Measurements from ENCODE around the gene DGKB. TPM values are rescaled to one million over a fixed set of nuclear protein-coding genes. Genes with fewer than 3 reads are reported as not detected.

The DGKB gene
- polyA plus RNA-seq, 4 donors: 0.19 to 0.31 TPM; not detected in 2

DNA sequence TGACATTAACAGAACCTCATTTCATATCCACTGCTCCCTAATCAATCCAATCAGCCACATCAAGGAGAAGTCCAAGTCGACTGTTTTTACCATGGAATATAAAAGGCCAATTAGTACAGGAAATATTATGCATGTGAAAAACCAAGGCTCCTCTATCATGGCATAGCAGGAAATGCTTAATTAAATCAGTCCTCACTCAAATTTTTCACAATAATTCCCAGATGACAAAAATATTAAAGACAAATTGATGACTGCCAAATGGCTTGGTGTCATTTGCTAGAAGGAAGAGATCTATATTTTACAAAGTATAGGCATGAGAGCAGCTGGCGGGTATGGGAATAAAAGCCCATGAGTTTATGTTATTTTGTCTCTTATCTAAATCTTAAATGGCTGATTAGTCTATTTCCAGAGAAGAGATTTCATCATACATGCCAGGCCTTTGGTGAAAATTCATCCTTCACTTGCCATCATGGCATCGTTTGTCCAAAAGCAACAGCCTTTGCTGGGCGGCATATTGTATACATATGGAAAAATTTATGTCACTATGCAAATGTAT is 219.6 kb downstream of the DGKB start:
- Histone ChIP-seq H3K4me1 (ENCODE audit: control insufficient read depth in 3 of 3, insufficient read depth in 2 of 3, low read depth in 1 of 3, low read length in 2 of 3) (no peaks in the 10 kb centered on the region), H3K27me3 (ENCODE audit: control insufficient read depth in 3 of 3, insufficient read depth in 3 of 3, low read length in 3 of 3) (no peaks in the 10 kb centered on the region), H3K27ac (ENCODE audit: low read depth in 1 of 3, low read length in 2 of 3) (no peak overlapping the region), H3K4me3 (ENCODE audit: low read depth in 1 of 3, low read length in 3 of 3) (no peak overlapping the region), H3K36me3 (ENCODE audit: control insufficient read depth in 3 of 3, insufficient read depth in 2 of 3, low read depth in 1 of 3, low read length in 3 of 3) (no peaks in the 10 kb centered on the region), H3K9me3 (ENCODE audit: control insufficient read depth in 2 of 2, insufficient read depth in 1 of 2, low read depth in 1 of 2, low read length in 1 of 2) (no peaks in the 10 kb centered on the region)
- FAIRE-seq (no peak), DNase-seq (no peak)
- 88 to 91% (median 89%) methylated on average over 4 of the region's 4 CpGs for WGBS, 3 donors

DNA sequence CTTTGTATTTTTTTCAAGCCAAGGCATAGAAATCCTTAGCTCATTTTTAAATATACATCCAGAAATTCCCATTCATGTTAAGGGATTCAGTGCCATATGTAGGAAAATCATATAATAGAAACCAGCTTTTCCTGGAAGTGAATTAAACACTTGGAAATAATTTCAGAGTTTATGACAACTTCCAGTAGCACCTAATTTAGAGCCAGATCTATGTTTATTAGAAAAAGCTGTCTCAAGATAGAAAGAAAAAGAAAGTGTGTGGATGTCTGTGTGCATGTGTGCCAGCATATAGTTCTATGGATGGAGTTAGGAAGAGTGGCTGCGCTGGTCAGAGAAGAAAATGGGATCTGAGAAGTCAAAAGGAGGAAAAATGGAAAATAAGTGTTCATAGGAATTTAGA is 225.7 kb downstream of the DGKB start:
- Histone ChIP-seq H3K4me1 (ENCODE audit: control insufficient read depth in 3 of 3, insufficient read depth in 2 of 3, low read depth in 1 of 3, low read length in 2 of 3) (no peaks in the 10 kb centered on the region), H3K4me3 (ENCODE audit: low read depth in 1 of 3, low read length in 3 of 3) (no peak overlapping the region), H3K27me3 (ENCODE audit: control insufficient read depth in 3 of 3, insufficient read depth in 3 of 3, low read length in 3 of 3) (no peaks in the 10 kb centered on the region), H3K36me3 (ENCODE audit: control insufficient read depth in 3 of 3, insufficient read depth in 2 of 3, low read depth in 1 of 3, low read length in 3 of 3) (no peaks in the 10 kb centered on the region), H3K27ac (ENCODE audit: low read depth in 1 of 3, low read length in 2 of 3) (no peak overlapping the region), H3K9me3 (ENCODE audit: control insufficient read depth in 2 of 2, insufficient read depth in 1 of 2, low read depth in 1 of 2, low read length in 1 of 2) (no peaks in the 10 kb centered on the region)
- WGBS, 3 donors: 91 to 100% (median 92%) methylated on average over 1 of the region's 1 CpG
- FAIRE-seq: no peak
- no peak for DNase-seq

DNA sequence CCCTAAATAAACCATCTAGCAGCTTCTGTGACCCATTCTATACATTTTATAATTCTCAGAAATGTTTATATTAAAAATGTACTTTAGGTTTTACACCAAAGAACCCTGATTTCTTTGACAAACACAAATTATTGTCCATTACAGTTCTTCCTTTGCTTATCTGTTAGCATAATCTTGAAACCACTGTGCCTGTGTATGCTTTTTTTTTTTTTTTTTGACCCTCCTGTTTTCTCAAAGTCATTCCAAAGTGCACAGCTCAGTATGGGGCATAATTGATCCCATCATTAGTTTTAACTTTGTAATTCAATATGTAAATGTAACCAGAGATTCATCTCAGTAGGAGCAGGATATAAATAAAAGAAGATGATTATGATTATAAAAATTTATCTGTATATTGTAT is 229.3 kb downstream of the DGKB start:
- H3K4me1 ChIP-seq (ENCODE audit: control insufficient read depth in 3 of 3, insufficient read depth in 2 of 3, low read depth in 1 of 3, low read length in 2 of 3): no peaks in the 10 kb centered on the region
- H3K9me3 ChIP-seq (ENCODE audit: control insufficient read depth in 2 of 2, insufficient read depth in 1 of 2, low read depth in 1 of 2, low read length in 1 of 2): no peaks in the 10 kb centered on the region
- no peak for DNase-seq
- no peak for FAIRE-seq
- H3K27me3 ChIP-seq (ENCODE audit: control insufficient read depth in 3 of 3, insufficient read depth in 3 of 3, low read length in 3 of 3): no peaks in the 10 kb centered on the region
- no peak overlapping the region for H3K27ac ChIP-seq (ENCODE audit: low read depth in 1 of 3, low read length in 2 of 3)
- H3K4me3 ChIP-seq (ENCODE audit: low read depth in 1 of 3, low read length in 3 of 3): no peak overlapping the region
- H3K36me3 ChIP-seq (ENCODE audit: control insufficient read depth in 3 of 3, insufficient read depth in 2 of 3, low read depth in 1 of 3, low read length in 3 of 3): no peaks in the 10 kb centered on the region

DNA sequence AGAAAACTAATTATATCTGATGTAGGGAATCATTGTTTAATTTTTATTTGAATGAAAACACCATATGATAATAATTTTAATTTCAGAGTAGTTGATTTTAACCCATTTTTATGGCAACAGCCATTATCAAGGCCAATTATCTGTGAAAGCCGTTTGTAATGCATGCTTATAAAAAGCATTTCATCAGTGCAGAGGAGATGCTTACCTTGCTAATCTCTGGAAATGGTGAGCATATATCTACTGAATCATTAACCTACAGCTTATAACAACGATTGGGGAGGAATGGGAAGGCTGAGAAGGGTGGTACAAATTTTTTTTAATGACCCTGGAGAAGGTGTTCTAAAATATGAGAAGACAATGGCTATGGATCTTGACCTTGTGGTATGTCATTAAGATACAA is 235.6 kb downstream of the DGKB start:
- 11 to 32% (median 13%) methylated on average over 2 of the region's 2 CpGs for WGBS, 3 donors
- Histone ChIP-seq H3K4me3 (ENCODE audit: low read depth in 1 of 3, low read length in 3 of 3) (no peak overlapping the region), H3K4me1 (ENCODE audit: control insufficient read depth in 3 of 3, insufficient read depth in 2 of 3, low read depth in 1 of 3, low read length in 2 of 3) (no peaks in the 10 kb centered on the region), H3K36me3 (ENCODE audit: control insufficient read depth in 3 of 3, insufficient read depth in 2 of 3, low read depth in 1 of 3, low read length in 3 of 3) (no peaks in the 10 kb centered on the region), H3K27me3 (ENCODE audit: control insufficient read depth in 3 of 3, insufficient read depth in 3 of 3, low read length in 3 of 3) (no peaks in the 10 kb centered on the region), H3K27ac (ENCODE audit: low read depth in 1 of 3, low read length in 2 of 3) (no peak overlapping the region), H3K9me3 (ENCODE audit: control insufficient read depth in 2 of 2, insufficient read depth in 1 of 2, low read depth in 1 of 2, low read length in 1 of 2) (no peaks in the 10 kb centered on the region)
- FAIRE-seq (no peak), DNase-seq (no peak)

DNA sequence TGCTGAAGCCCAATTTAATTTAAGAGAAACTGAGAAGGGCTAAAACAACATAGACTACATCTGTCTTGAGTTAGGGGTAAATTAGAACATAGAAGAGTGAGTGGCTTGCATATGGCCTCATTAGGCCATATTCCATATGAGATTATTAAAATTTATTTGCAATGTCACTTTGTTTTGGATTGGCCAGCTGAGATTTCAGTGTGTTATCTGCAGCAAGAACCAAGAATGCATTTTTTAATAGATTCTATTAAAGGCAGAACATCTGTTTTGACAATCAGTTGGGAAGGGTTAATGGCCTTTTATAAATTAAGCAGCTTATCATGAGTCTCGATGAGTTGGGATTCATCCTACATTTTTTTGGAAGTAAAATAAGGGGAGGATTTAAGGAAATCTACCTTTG is 236.2 kb downstream of the DGKB start:
- WGBS, 3 donors: 41 to 47% (median 43%) methylated on average over 1 of the region's 1 CpG
- no peak for FAIRE-seq

GRCh38 chr7:14639801-14640200 is 262.8 kb downstream of the DGKB start:
- H3K4me3 ChIP-seq (ENCODE audit: low read depth in 1 of 3, low read length in 3 of 3): no peak overlapping the region
- peaks cover 0 to 12% of the 10 kb centered on the region in 2 donors for H3K9me3 ChIP-seq (ENCODE audit: control insufficient read depth in 2 of 2, insufficient read depth in 1 of 2, low read depth in 1 of 2, low read length in 1 of 2)
- no peaks in the 10 kb centered on the region for H3K27me3 ChIP-seq (ENCODE audit: control insufficient read depth in 3 of 3, insufficient read depth in 3 of 3, low read length in 3 of 3)
- DNase-seq (peak in 1 of 2 donors; percentile 28), FAIRE-seq (no peak)
- 5 to 46% (median 7%) methylated on average over 1 of the region's 1 CpG for WGBS, 3 donors
- H3K27ac ChIP-seq (ENCODE audit: low read depth in 1 of 3, low read length in 2 of 3): no peak overlapping the region
- H3K4me1 ChIP-seq (ENCODE audit: control insufficient read depth in 3 of 3, insufficient read depth in 2 of 3, low read depth in 1 of 3, low read length in 2 of 3): no peaks in the 10 kb centered on the region
- H3K36me3 ChIP-seq (ENCODE audit: control insufficient read depth in 3 of 3, insufficient read depth in 2 of 3, low read depth in 1 of 3, low read length in 3 of 3): no peaks in the 10 kb centered on the region

More for the DNA sequence above, 236.2 kb downstream of the DGKB start:
- DNase-seq: no peak
- no peaks in the 10 kb centered on the region for H3K4me1 ChIP-seq (ENCODE audit: control insufficient read depth in 3 of 3, insufficient read depth in 2 of 3, low read depth in 1 of 3, low read length in 2 of 3)
- H3K9me3 ChIP-seq (ENCODE audit: control insufficient read depth in 2 of 2, insufficient read depth in 1 of 2, low read depth in 1 of 2, low read length in 1 of 2): no peaks in the 10 kb centered on the region
- no peaks in the 10 kb centered on the region for H3K27me3 ChIP-seq (ENCODE audit: control insufficient read depth in 3 of 3, insufficient read depth in 3 of 3, low read length in 3 of 3)
- no peaks in the 10 kb centered on the region for H3K36me3 ChIP-seq (ENCODE audit: control insufficient read depth in 3 of 3, insufficient read depth in 2 of 3, low read depth in 1 of 3, low read length in 3 of 3)
- no peak overlapping the region for H3K27ac ChIP-seq (ENCODE audit: low read depth in 1 of 3, low read length in 2 of 3)
- no peak overlapping the region for H3K4me3 ChIP-seq (ENCODE audit: low read depth in 1 of 3, low read length in 3 of 3)

- DNase-seq: peak in 1 of 2 donors; percentile 48
- 18 to 52% (median 30%) methylated on average over 2 of the region's 2 CpGs for WGBS, 3 donors
Observed at GRCh38 chr7:14639329-14639728, 263.2 kb downstream of the DGKB start.

GRCh38 chr7:14637968-14638367 is 264.6 kb downstream of the DGKB start:
- DNase-seq (no peak), FAIRE-seq (peak; percentile 75)
- Histone ChIP-seq H3K27me3 (ENCODE audit: control insufficient read depth in 3 of 3, insufficient read depth in 3 of 3, low read length in 3 of 3) (no peaks in the 10 kb centered on the region), H3K9me3 (ENCODE audit: control insufficient read depth in 2 of 2, insufficient read depth in 1 of 2, low read depth in 1 of 2, low read length in 1 of 2) (peaks cover 0 to under 1% of the 10 kb centered on the region in 2 donors), H3K36me3 (ENCODE audit: control insufficient read depth in 3 of 3, insufficient read depth in 2 of 3, low read depth in 1 of 3, low read length in 3 of 3) (no peaks in the 10 kb centered on the region), H3K4me3 (ENCODE audit: low read depth in 1 of 3, low read length in 3 of 3) (no peak overlapping the region), H3K27ac (ENCODE audit: low read depth in 1 of 3, low read length in 2 of 3) (no peak overlapping the region), H3K4me1 (ENCODE audit: control insufficient read depth in 3 of 3, insufficient read depth in 2 of 3, low read depth in 1 of 3, low read length in 2 of 3) (no peaks in the 10 kb centered on the region)
- 55 to 81% (median 71%) methylated on average over 2 of the region's 2 CpGs for WGBS, 3 donors

More at GRCh38 chr7:14639329-14639728, 263.2 kb downstream of the DGKB start:
- Histone ChIP-seq H3K4me3 (ENCODE audit: low read depth in 1 of 3, low read length in 3 of 3) (no peak overlapping the region), H3K27ac (ENCODE audit: low read depth in 1 of 3, low read length in 2 of 3) (no peak overlapping the region), H3K36me3 (ENCODE audit: control insufficient read depth in 3 of 3, insufficient read depth in 2 of 3, low read depth in 1 of 3, low read length in 3 of 3) (no peaks in the 10 kb centered on the region), H3K4me1 (ENCODE audit: control insufficient read depth in 3 of 3, insufficient read depth in 2 of 3, low read depth in 1 of 3, low read length in 2 of 3) (no peaks in the 10 kb centered on the region), H3K27me3 (ENCODE audit: control insufficient read depth in 3 of 3, insufficient read depth in 3 of 3, low read length in 3 of 3) (no peaks in the 10 kb centered on the region), H3K9me3 (ENCODE audit: control insufficient read depth in 2 of 2, insufficient read depth in 1 of 2, low read depth in 1 of 2, low read length in 1 of 2) (peaks cover 0 to 9% of the 10 kb centered on the region in 2 donors)
- no peak for FAIRE-seq

DNA sequence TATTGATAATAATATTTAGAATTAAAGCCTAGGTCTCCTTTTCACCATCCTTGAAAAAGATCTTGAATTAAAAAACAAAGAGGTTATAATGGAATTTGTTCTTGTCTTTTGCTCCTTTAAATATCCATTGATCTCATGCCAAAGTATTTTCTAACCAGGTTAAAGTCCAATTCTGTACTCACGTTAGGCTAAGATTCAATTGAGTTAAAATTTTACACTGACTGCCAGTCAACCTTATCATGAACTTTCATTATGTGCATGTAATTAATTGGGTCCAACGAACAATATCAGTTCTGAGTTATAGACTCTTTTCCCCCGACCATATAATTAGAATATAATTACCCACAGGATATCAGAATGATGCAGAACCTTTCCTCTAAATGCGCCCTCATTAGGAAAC is 266.6 kb downstream of the DGKB start:
- Histone ChIP-seq H3K36me3 (ENCODE audit: control insufficient read depth in 3 of 3, insufficient read depth in 2 of 3, low read depth in 1 of 3, low read length in 3 of 3) (no peaks in the 10 kb centered on the region), H3K27ac (ENCODE audit: low read depth in 1 of 3, low read length in 2 of 3) (no peak overlapping the region), H3K4me3 (ENCODE audit: low read depth in 1 of 3, low read length in 3 of 3) (no peak overlapping the region), H3K4me1 (ENCODE audit: control insufficient read depth in 3 of 3, insufficient read depth in 2 of 3, low read depth in 1 of 3, low read length in 2 of 3) (no peaks in the 10 kb centered on the region), H3K27me3 (ENCODE audit: control insufficient read depth in 3 of 3, insufficient read depth in 3 of 3, low read length in 3 of 3) (no peaks in the 10 kb centered on the region), H3K9me3 (ENCODE audit: control insufficient read depth in 2 of 2, insufficient read depth in 1 of 2, low read depth in 1 of 2, low read length in 1 of 2) (no peaks in the 10 kb centered on the region)
- DNase-seq (peak; percentile 5 to 89), FAIRE-seq (peak; percentile 44)
- 12 to 59% (median 35%) methylated on average over 4 of the region's 4 CpGs for WGBS, 3 donors
